ENCODE results near the gene ZNF502.
"Not testable (repeated sequence)": the region's sequence is repeated elsewhere in the genome, so short reads cannot be mapped to it uniquely, and the experiment has no call there.

The ZNF502 gene

GRCh38 chr3:44712455-44713075 lies at the start of gene ZNF502:
Gene ZNF502, plus strand, starts transcription at chr3:44712660. Its CDS starts 7,602 bp downstream, at chr3:44720262.
- no peak for DNase-seq

DNA sequence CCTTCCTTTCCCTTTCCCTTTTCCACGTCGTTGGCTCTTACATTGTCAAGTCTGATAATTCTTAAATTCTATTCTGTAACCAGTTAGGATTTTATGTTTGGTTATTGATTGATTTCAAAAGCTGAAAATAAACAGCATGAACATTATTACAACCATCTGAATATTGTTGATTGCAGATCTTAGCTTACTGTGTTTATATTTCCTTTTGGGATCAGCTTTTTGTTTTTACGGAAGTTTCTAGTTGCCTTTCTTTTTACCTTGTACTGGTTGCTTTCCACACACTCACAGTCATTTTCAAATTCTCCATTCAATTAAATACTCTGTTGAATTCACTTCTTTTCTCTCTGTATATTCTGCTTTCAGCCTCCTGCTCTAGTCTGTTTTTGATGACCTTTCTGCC lies 47.3 kb upstream of the ZNF502 start:
- no peak for DNase-seq

DNA sequence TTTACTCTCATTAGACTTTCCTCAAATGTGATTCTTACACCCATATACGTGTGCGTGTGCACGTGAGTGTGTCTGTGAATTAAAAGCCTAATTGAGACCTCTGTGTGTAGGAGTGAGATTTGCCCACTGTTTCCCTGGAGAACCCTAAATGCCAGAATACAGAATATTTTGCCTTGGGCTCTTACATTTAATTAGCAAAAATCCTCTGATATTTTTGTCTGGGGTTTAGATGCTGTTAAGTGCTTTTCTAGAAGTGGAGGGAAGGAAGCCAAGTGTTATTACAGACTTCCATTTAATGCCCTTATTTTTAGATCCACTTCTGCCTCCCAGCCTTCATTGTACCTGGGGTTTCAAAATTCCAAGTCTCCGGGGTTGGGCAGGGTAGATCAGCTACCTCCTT lies 46.1 kb upstream of the ZNF502 start:
- DNase-seq, result no peak

DNA sequence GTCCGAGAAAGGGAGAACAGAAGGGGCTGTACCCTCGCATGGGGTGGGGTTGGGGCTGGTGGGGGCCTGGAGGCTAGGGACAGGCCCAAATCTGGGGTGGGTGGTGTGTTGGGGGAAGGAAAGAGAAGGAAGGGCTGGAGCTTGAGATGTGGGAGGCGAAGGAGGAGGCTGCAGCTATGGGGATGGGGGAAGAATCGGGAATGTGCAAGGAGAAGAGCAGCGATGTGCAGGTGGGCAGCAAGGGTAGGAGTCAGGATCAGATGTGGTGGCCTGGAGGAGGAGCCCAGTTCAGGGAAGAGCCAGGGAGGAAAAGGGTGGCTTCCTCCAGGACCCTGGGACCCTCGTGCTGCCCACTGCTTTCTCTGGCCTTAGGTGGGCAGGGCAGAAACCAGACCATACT lies 42.7 kb upstream of the ZNF502 start:
- no peak for DNase-seq

GRCh38 chr3:44673466-44673865 lies 39.0 kb upstream of the ZNF502 start:
- not testable (repeated sequence) for DNase-seq

DNA sequence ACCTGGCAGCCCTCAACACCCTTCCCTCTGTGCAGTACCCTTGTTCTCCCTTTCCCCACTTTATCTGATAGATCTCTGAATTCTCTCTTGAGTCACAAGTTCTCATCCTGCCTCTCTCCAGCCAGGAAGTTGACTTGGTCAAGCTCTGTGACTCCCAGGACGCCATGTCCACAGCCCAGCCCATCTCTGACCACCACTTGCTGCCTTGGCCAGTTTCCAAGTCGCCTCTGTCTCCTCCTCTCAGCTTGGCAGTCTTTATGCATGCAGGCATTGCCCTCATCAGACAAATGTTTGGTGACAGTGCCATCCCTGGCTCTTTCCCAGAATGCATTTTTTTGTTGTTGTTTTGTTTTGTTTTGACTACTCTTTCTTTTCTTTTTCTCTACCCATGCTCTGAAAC lies 38.2 kb upstream of the ZNF502 start:
- DNase-seq, result no peak

DNA sequence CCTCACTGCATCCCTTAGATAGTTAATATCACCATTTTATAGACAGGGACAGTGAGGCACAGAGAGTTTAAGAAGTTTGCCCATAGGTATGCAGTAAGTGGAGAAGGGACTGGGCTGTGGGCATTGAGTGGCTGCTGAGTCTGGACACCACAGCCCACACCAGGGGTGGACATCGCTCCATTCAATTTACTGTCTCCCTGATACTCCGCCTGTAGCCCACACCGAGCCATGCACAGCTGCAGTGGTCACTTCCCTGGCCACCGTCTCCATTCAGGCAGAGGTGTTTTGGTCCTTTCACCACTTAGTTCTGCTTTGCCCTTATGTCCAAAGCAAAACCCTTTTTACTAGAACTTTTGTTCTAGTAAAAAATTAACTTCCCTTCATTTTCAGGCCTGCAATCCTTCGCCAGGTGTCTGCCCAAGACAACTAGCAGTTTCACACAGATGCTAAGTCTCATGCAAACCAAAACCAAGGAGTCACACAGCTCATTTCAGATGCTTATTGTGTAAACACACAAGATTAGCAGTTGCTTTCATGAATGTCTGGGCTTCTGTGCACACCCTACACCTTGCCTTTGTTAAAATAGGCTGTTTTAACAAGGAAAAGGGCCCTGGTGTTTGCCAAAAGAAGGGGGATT lies 33.9 kb upstream of the ZNF502 start:
- no peak for DNase-seq

GRCh38 chr3:44680921-44681455 lies 31.5 kb upstream of the ZNF502 start:
- no peak for DNase-seq

- DNase-seq, result no peak
Measured at GRCh38 chr3:44682182-44682896, 30.1 kb upstream of the ZNF502 start.

- DNase-seq, result peak; percentile 68
Measured at GRCh38 chr3:44685128-44685800, 27.2 kb upstream of the ZNF502 start.

DNA sequence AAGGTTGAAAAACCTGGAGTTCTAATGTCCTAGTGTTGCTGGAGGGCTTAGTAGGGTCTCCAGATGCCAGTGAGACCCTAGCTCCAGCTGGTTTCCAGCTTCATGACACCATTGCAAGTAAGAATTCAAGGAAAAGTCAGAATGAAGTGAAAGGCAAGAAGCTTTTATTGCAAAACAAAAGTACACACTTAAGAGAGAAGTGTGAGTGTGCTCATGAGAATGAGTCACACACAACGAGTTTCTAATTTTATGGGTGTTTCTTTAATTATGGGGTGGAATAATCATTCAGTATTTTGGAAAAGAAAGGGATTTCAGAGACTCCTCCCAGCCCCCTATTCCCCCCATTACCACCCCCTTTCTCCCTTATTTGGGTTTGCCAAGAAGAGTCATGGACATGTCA lies 24.6 kb upstream of the ZNF502 start:
- no peak for DNase-seq

GRCh38 chr3:44721231-44722102 lies 9.0 kb downstream of the ZNF502 start:
- DNase-seq, result no peak

GRCh38 chr3:44722103-44722401 lies 9.6 kb downstream of the ZNF502 start:
- no peak for DNase-seq

- DNase-seq, result peak; percentile 88
Measured at GRCh38 chr3:44729384-44729910, 17.0 kb downstream of the ZNF502 start, which contains the start of gene ZNF501. Gene ZNF501, plus strand, starts transcription at chr3:44729635. Its CDS starts 4,787 bp downstream, at chr3:44734422.

GRCh38 chr3:44734646-44735168 lies 22.2 kb downstream of the ZNF502 start:
- no peak for DNase-seq

DNA sequence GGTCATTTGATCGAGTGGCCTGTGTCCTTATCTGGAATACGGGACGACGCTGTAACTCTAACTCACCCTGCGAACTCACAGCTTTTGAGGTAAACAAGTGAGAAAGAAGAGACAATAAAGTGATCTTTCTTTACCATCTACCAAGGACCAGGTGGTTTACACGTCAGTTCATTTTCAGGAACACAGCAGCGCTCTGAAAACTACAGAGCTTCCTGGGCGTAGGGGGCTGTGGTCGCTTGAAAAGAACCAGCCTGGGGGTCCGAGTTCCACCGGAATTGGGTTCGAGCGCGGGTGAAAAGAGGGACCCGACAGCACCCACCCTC lies 48.6 kb downstream of the ZNF502 start:
- DNase-seq, result peak; percentile 8

DNA sequence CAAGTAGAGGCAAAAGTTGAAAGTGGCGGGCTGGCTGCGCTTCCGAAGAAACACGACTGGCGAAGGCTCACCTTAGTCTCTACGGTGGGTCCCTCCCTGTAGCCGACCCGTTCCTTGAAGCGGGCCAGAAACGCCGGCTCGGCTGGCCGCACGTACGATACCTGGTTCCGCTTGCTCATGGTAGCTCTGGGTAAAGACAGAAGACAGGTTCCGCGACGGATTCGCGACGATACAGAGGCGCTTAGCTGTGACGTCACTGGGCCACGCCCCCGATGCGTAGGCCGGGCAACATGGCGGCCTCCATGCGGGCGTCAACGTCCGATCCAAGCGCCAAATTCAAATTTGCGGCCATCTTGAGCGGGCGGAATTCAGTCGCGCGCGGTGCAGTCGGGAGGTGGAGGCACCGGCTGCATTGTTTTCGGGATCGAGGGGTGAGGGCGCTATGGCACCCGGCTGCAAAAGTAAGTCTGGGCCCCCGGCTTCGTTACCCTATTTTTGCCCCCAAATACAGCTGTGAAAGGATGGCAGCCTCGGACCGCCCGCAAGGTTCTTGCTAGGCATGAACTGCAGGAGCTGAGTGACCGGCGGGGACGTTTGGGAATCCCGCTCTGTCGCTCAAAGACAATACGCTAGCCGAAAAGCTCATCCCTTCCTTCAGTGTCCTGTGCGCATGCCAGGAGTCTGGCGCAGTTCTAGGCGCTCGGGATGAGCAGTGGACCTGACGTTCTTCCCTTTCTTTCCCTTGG lies 49.1 kb downstream of the ZNF502 start, which contains the start of the genes KIAA1143 and KIF15:
Gene KIAA1143, minus strand, starts transcription at position 196 of the 746 bp plus-strand sequence. Its CDS starts 17 bp downstream, at position 179.
Gene KIF15, plus strand, starts transcription at position 371 of the 746 bp plus-strand sequence. Its CDS starts 72 bp downstream, at position 443.
- DNase-seq, result peak; percentile 98

- peak; percentile 9 for DNase-seq
Measured at GRCh38 chr3:44762170-44762677, 49.8 kb downstream of the ZNF502 start.

GRCh38 chr3:44762690-44763089 lies 50.2 kb downstream of the ZNF502 start:
- DNase-seq, result no peak

DNA sequence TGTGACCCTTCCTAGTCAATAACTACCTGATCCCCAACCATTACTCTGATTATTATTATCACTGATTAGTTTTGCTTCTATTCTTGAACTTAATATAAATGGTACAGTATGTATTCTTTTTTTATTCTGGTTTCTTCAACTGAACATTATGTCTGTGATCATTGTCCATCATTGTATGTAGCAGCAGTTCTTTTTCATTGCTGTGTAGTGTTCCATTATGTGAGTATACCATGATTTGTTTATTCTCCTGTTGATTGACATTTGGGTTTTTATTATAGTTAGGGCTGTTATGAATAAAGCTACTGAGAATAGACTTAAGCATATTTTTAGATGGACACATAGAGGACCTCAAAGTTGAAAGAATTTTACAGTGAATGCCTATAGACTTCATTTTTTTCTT lies 51.8 kb downstream of the ZNF502 start:
- DNase-seq, result no peak
